SK-N-SH (cell line): ENCODE data around the gene ECHDC1. TPM values are rescaled to one million over a fixed set of nuclear protein-coding genes. Genes with fewer than 3 reads are reported as not detected.

Experiments used
- CTCF ChIA-PET: fragments of 300-600, 350-600 bp; formaldehyde crosslinking; extraction: SDS; loops from one replicate; lab custom pipeline; 2021; lab: Yijun Ruan, JAX
- POLR2A ChIA-PET: fragments of 350-600 bp; sonication (Branson Sonifier 250); formaldehyde crosslinking; extraction: SDS; loops from one replicate; lab custom pipeline; 2020; ENCODE audit warnings: antibody characterized with exemption, inconsistent platforms; lab: Yijun Ruan, JAX
- DNase-seq: peaks from one replicate; pipeline ENCODE4 v3.0.0; 2012
- H2AFZ ChIP-seq: fragments of 200-600 bp; sonication (generic); 2 replicates; pipeline ENCODE4 v1.8.1; 2016; ENCODE audit warnings: antibody characterized with exemption, mild to moderate bottlenecking, low read depth
- H3F3A ChIP-seq: fragments of 200-600 bp; sonication (generic); replicated peaks from 2 replicates; pipeline ENCODE3; 2016; ENCODE audit warnings: antibody characterized with exemption, mild to moderate bottlenecking; ENCODE audit not compliant: insufficient read depth
- H3K27ac ChIP-seq, 2 experiments: fragments of 200-500 bp in 1 of 2; fragments of 200-600 bp in 1 of 2; sonication (Bioruptor generic) in 1 of 2; sonication (generic), shearing (Covaris generic) in 1 of 2; 2 replicates each; pipeline versions ENCODE4 v1.5.1 to v1.6.1; 2014 to 2016; ENCODE audit warnings: low read depth in 2 of 2, inconsistent platforms in 1 of 2, low read length in 1 of 2, mild to moderate bottlenecking in 1 of 2, mixed read lengths in 1 of 2
- H3K27me3 ChIP-seq: fragments of 200-600 bp; sonication (generic), shearing (Covaris generic); 2 replicates; pipeline ENCODE4 v1.6.1; 2016; ENCODE audit warnings: mixed run types; ENCODE audit not compliant: insufficient read depth
- H3K36me3 ChIP-seq, 2 experiments: fragments of 200-500 bp in 1 of 2; fragments of 200-600 bp in 1 of 2; sonication (Bioruptor generic) in 1 of 2; sonication (generic) in 1 of 2; replicated peaks in 1 of 2; 2 replicates each; pipeline versions ENCODE3 to v1.5.1; 2014 to 2016; ENCODE audit warnings: low read length in 1 of 2, mild to moderate bottlenecking in 1 of 2; ENCODE audit not compliant: insufficient read depth in 2 of 2, control insufficient read depth in 1 of 2
- H3K4me1 ChIP-seq, 2 experiments: fragments of 200-500 bp in 1 of 2; fragments of 200-600 bp in 1 of 2; sonication (Bioruptor generic) in 1 of 2; sonication (generic), shearing (Covaris generic) in 1 of 2; 2 replicates each; pipeline versions ENCODE4 v1.5.1 to v1.6.1; 2014 to 2016; ENCODE audit warnings: low read depth in 1 of 2, low read length in 1 of 2, mixed run types in 1 of 2; ENCODE audit not compliant: insufficient read depth in 2 of 2, control insufficient read depth in 1 of 2
- H3K4me2 ChIP-seq: fragments of 200-600 bp; sonication (generic), shearing (Covaris generic); 2 replicates; pipeline ENCODE4 v1.6.1; 2017; ENCODE audit warnings: mixed run types
- H3K4me3 ChIP-seq, 2 experiments: fragments of 200-500 bp in 1 of 2; fragments of 200-600 bp in 1 of 2; sonication (Bioruptor generic) in 1 of 2; sonication (generic), shearing (Covaris generic) in 1 of 2; 2 replicates each; pipeline versions ENCODE4 v1.5.1 to v1.8.1; 2014 to 2016; ENCODE audit warnings: low read depth in 2 of 2, inconsistent platforms in 1 of 2, low read length in 1 of 2, mild to moderate bottlenecking in 1 of 2, mixed read lengths in 1 of 2, moderate library complexity in 1 of 2
- H3K79me2 ChIP-seq: fragments of 200-600 bp; sonication (generic); 2 replicates; pipeline ENCODE4 v1.8.1; 2017; ENCODE audit warnings: mild to moderate bottlenecking; ENCODE audit not compliant: insufficient read depth
- H3K9ac ChIP-seq: fragments of 200-600 bp; sonication (generic); 2 replicates; pipeline ENCODE4 v1.6.1; 2017; ENCODE audit warnings: mixed run types
- H3K9me2 ChIP-seq: fragments of 200-600 bp; sonication (generic); 2 replicates; pipeline ENCODE4 v1.6.1; 2017; ENCODE audit warnings: mixed run types
- H3K9me3 ChIP-seq: fragments of 200-600 bp; sonication (generic); 2 replicates; pipeline ENCODE4 v1.6.1; 2017; ENCODE audit warnings: mixed run types, mild to moderate bottlenecking, moderate library complexity
- H4K20me1 ChIP-seq: fragments of 200-600 bp; sonication (generic); 2 replicates; pipeline ENCODE4 v1.6.1; 2017; ENCODE audit warnings: mild to moderate bottlenecking, mixed run types; ENCODE audit not compliant: insufficient read depth
- ELF1 ChIP-seq: IDR thresholded peaks from 2 replicates; pipeline ENCODE4 v1.4.0; 2012
- EP300 ChIP-seq, 2 experiments: IDR thresholded peaks; 2 replicates each; pipeline versions ENCODE4 v1.4.0 to v1.6.1; 2012; ENCODE audit warnings: borderline replicate concordance in 1 of 2, low read depth in 1 of 2, low read length in 1 of 2
- EZH2phosphoT487 ChIP-seq: fragments of 200-600 bp; sonication (generic); IDR thresholded peaks from 2 replicates; pipeline ENCODE4 v1.6.1; 2017; ENCODE audit warnings: low read depth, mixed run types, mild to moderate bottlenecking, antibody characterized with exemption, moderate library complexity, borderline replicate concordance
- FOSL2 ChIP-seq: IDR thresholded peaks from 2 replicates; pipeline ENCODE4 v1.4.0; 2012; ENCODE audit warnings: low read depth, mild to moderate bottlenecking, moderate library complexity, borderline replicate concordance
- FOXJ3 ChIP-seq: sonication (generic); formaldehyde crosslinking; IDR thresholded peaks from 2 replicates; pipeline ENCODE4 v1.5.1; 2020; ENCODE audit warnings: mild to moderate bottlenecking, missing genetic modification reagents
- MEF2A ChIP-seq: IDR thresholded peaks from 2 replicates; pipeline ENCODE4 v1.4.0; 2012; ENCODE audit warnings: low read depth, borderline replicate concordance
- MXI1 ChIP-seq: IDR thresholded peaks from 2 replicates; pipeline ENCODE4 v1.6.1; 2012; ENCODE audit warnings: mild to moderate bottlenecking, low read depth, low read length, improper control_type of control experiment
- POLR2AphosphoS5 ChIP-seq: IDR thresholded peaks from 2 replicates; pipeline ENCODE4 v1.6.1; 2012; ENCODE audit warnings: low read depth, low read length
- RAD21 ChIP-seq: IDR thresholded peaks from 2 replicates; pipeline ENCODE4 v1.6.1; 2012; ENCODE audit warnings: mild to moderate bottlenecking, low read length
- SIN3A ChIP-seq: IDR thresholded peaks from 2 replicates; pipeline ENCODE4 v1.6.1; 2012; ENCODE audit warnings: low read depth, mild to moderate bottlenecking, low read length, moderate library complexity, borderline replicate concordance
- TCF12 ChIP-seq: IDR thresholded peaks from 2 replicates; pipeline ENCODE4 v1.4.0; 2012
- TEAD4 ChIP-seq: IDR thresholded peaks from 2 replicates; pipeline ENCODE4 v1.4.0; 2012; ENCODE audit warnings: mild to moderate bottlenecking, borderline replicate concordance; ENCODE audit not compliant: insufficient read depth
- USF2 ChIP-seq: fragments of 150-350 bp; IDR thresholded peaks from 2 replicates; pipeline ENCODE4 v1.6.1; 2017; ENCODE audit warnings: antibody characterized with exemption, low read length, low read depth, borderline replicate concordance
- ZBTB33 ChIP-seq: IDR thresholded peaks from 2 replicates; pipeline ENCODE4 v1.4.0; 2012; ENCODE audit warnings: low read depth, borderline replicate concordance
- WGBS: methylation state at CpG from one replicate; pipeline ENCODE4 v1.1.6; 2017; ENCODE audit warnings: low lambda C conversion rate; 5-methylcytosine and 5-hydroxymethylcytosine counted together
- polyA plus RNA-seq, 3 experiments: library from polyadenylated mRNA; depleted of rRNA; stranded (reverse); fragments of >200 nt; gene quantifications; 2 replicates each; pipeline ENCODE4 v1.2.3, GENCODE V29; 2012
- TF ChIP-seq, protein P1 (sequence below): IDR thresholded peaks from 2 replicates; pipeline ENCODE4 v1.4.0; 2012; ENCODE audit warnings: low read depth, borderline replicate concordance

ECHDC1 gene
- polyA plus RNA-seq, 1 of the 3 experiments (the other 2 are of a cell fraction) = 23.3 TPM

DNA sequence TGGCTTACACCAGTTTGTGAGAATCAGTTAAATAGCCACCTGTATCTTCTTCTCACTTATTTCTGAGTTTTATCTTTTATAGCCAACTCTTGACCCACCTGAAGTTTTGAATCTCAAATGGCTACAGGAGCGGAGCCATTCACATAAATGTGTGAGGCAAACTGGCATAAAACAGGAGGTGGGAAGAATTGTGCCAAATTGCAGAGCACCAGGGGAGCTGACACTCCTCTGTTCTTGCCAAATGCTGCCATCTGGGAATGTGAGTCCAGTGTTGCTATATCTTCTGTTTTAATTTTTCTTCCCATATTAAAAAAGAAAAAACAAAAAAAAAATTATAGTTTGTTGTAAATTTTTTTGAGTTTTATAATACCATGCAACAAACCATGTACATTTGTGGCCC is 93.8 kb downstream of the ECHDC1 start:
- ChIA-PET POLR2A (no interaction called here), CTCF (no interaction called here)
- no peaks in the 10 kb centered on the region for H3K36me3 ChIP-seq
- no peaks in the 10 kb centered on the region for H3F3A ChIP-seq
- H3K9me2 ChIP-seq = no peaks in the 10 kb centered on the region
- no peak overlapping the region for H3K4me3 ChIP-seq
- H3K4me1 ChIP-seq = no peaks in the 10 kb centered on the region
- no peaks in the 10 kb centered on the region for H4K20me1 ChIP-seq
- H3K79me2 ChIP-seq = no peaks in the 10 kb centered on the region
- H3K27ac ChIP-seq = no peak overlapping the region
- H3K9me3 ChIP-seq = no peaks in the 10 kb centered on the region
- no peaks in the 10 kb centered on the region for H3K27me3 ChIP-seq
- DNase-seq = no peak
- H3K9ac ChIP-seq = no peak overlapping the region
- TF ChIP-seq SIN3A (no peak), TEAD4 (no peak), ZBTB33 (no peak), FOXJ3 (CRISPR knock-in tag) (no peak)
- no peak overlapping the region for H3K4me2 ChIP-seq
- WGBS = 41% methylated on average over 1 of the region's 1 CpG
- H2AFZ ChIP-seq = no peak overlapping the region

GRCh38 chr6:127247114-127248096 is 96.0 kb downstream of the ECHDC1 start:
- no peak overlapping the region for H3K4me3 ChIP-seq
- CTCF ChIA-PET = interaction anchor here (1.0 kb wide), 1 partner anchor 16 kb away, joined by 4 read pairs; no protein-coding TSS in a partner anchor
- POLR2A ChIA-PET = no interaction called here
- no peaks in the 10 kb centered on the region for H3K36me3 ChIP-seq
- no peaks in the 10 kb centered on the region for H4K20me1 ChIP-seq
- H3K27me3 ChIP-seq = no peaks in the 10 kb centered on the region
- no peaks in the 10 kb centered on the region for H3K9me2 ChIP-seq
- no peak overlapping the region for H3K27ac ChIP-seq
- WGBS = 11% methylated on average over 4 of the region's 4 CpGs
- H3K4me1 ChIP-seq = no peaks in the 10 kb centered on the region
- no peak overlapping the region for H3K4me2 ChIP-seq
- H3K9me3 ChIP-seq = no peaks in the 10 kb centered on the region
- no peaks in the 10 kb centered on the region for H3F3A ChIP-seq
- H3K79me2 ChIP-seq = no peaks in the 10 kb centered on the region
- H2AFZ ChIP-seq = no peak overlapping the region
- TF ChIP-seq, protein P1, sequence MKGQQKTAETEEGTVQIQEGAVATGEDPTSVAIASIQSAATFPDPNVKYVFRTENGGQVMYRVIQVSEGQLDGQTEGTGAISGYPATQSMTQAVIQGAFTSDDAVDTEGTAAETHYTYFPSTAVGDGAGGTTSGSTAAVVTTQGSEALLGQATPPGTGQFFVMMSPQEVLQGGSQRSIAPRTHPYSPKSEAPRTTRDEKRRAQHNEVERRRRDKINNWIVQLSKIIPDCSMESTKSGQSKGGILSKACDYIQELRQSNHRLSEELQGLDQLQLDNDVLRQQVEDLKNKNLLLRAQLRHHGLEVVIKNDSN = no peak
- TF ChIP-seq TCF12 (no peak), MEF2A (no peak), MXI1 (no peak), SIN3A (no peak), EZH2phosphoT487 (no peak), FOXJ3 (CRISPR knock-in tag) (no peak), EP300 (IDR thresholded peaks at IDR 0.05; ENCODE audit: borderline replicate concordance in 1 of 2, low read depth in 1 of 2, low read length in 1 of 2) (no peak), POLR2AphosphoS5 (no peak), USF2 (no peak), RAD21 (no peak), ELF1 (no peak), FOSL2 (no peak)
- no peak for DNase-seq
- no peak overlapping the region for H3K9ac ChIP-seq
